ENCODE data around the gene SCML1. TPM values are rescaled to one million over a fixed set of nuclear protein-coding genes. Genes with fewer than 3 reads are reported as not detected.

The SCML1 gene
- total RNA-seq, 2 donors from 2014 or later, result 5.5 to 7.7 TPM

DNA sequence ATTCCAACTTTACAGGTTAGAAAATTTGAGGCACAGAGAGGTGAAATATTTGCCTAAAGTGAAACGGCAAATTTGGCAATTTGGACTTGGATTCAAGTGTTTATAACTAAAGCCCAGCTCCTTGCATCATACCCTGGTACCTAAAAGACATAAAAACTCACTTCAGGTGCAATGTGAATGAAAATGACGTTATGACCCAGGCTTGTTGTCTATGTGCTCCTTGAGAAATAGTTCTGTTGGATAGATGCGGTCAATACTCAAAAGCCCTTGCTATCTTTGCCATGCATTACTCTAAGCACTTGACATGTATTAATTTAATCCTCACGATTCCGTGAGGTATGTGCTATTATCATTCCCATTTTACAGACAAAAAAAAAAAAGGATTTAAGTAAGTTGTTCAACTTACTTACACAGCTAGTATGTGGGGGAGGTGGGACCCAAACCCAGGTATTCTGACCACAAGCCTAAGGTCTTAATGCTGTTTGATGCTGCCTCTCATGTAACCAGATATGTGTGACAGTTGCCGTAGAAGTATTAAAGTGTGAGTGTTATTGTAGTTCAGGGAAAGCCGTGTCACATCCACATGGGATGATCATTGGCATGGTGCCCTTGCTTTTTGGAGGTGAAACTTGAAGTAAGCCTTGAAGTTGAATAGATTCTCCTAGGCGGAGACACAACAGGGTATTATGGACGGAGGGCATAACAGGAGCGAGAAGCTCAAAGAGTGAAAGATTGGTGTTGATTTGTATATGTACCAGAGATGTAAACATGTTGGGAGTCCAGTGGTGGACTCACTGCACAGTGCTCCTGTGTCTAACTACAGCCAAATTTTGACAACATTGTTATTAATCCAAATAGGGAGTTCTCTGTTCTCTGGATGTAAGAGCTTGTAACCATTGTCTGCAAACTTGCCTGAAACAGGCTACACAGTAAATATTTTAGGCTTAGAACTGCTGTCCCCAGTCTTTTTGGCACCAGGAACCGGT lies 3.1 kb downstream of the SCML1 start:
- TF ChIP-seq, protein P1, sequence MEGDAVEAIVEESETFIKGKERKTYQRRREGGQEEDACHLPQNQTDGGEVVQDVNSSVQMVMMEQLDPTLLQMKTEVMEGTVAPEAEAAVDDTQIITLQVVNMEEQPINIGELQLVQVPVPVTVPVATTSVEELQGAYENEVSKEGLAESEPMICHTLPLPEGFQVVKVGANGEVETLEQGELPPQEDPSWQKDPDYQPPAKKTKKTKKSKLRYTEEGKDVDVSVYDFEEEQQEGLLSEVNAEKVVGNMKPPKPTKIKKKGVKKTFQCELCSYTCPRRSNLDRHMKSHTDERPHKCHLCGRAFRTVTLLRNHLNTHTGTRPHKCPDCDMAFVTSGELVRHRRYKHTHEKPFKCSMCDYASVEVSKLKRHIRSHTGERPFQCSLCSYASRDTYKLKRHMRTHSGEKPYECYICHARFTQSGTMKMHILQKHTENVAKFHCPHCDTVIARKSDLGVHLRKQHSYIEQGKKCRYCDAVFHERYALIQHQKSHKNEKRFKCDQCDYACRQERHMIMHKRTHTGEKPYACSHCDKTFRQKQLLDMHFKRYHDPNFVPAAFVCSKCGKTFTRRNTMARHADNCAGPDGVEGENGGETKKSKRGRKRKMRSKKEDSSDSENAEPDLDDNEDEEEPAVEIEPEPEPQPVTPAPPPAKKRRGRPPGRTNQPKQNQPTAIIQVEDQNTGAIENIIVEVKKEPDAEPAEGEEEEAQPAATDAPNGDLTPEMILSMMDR (IDR thresholded peaks at IDR 0.05), result no peak
- Histone ChIP-seq H3K4me3 (no peak overlapping the region), H3K27me3 (no peaks in the 10 kb centered on the region), H3K36me3 (no peaks in the 10 kb centered on the region), H3K4me1 (peaks cover 0 to 9% of the 10 kb centered on the region in 2 donors), H3K9me3 (no peaks in the 10 kb centered on the region), H3K27ac (no peak overlapping the region)
- no peak for DNase-seq (ENCODE audit: low spot score)

DNA sequence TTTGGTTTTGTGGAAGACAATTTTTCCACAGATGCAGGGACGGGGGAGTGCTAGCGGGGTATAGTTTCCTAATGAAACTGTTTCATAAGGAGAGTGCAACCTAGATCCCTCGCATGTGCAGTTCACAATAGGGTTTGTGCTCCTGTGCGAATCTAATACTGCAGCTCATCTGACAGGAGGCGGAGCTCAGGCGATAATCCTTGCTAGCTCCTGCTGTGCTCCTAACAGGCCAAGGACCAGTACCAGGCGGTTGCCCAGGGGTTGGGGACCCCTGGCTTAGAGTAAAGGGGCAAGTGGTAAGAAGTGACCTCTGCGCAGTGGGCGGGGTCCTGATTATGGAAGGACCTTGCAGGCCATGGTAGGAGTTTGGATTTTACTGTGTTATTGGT lies 3.8 kb downstream of the SCML1 start:
- Histone ChIP-seq H3K36me3 (no peaks in the 10 kb centered on the region), H3K4me1 (peaks cover 0 to 9% of the 10 kb centered on the region in 2 donors), H3K27ac (no peak overlapping the region), H3K9me3 (no peaks in the 10 kb centered on the region), H3K4me3 (no peak overlapping the region), H3K27me3 (no peaks in the 10 kb centered on the region)
- TF ChIP-seq, protein P1 (IDR thresholded peaks at IDR 0.05), result no peak
- DNase-seq (ENCODE audit: low spot score), result no peak

DNA sequence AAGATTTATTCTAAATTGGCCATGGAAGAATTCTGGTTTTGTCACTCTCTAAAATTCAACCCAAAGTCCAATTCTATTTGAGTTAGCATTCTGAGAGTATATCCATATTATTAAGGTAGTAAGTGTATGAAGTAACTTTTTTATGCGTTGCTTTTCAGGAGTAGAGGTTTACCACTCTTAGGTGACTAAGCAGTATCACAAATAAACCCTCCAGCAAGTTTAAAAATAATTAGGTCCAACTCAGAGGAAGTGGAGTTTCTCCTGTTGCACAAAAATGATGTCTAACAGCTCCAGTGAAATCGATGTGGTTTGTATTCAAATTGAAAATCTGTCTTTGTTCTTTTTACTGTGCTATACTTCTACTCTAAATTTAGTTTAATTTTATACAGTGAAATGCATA lies 6.6 kb downstream of the SCML1 start:
- TF ChIP-seq, protein P1 (IDR thresholded peaks at IDR 0.05), result no peak
- Histone ChIP-seq H3K27ac (no peak overlapping the region), H3K9me3 (no peaks in the 10 kb centered on the region)

DNA sequence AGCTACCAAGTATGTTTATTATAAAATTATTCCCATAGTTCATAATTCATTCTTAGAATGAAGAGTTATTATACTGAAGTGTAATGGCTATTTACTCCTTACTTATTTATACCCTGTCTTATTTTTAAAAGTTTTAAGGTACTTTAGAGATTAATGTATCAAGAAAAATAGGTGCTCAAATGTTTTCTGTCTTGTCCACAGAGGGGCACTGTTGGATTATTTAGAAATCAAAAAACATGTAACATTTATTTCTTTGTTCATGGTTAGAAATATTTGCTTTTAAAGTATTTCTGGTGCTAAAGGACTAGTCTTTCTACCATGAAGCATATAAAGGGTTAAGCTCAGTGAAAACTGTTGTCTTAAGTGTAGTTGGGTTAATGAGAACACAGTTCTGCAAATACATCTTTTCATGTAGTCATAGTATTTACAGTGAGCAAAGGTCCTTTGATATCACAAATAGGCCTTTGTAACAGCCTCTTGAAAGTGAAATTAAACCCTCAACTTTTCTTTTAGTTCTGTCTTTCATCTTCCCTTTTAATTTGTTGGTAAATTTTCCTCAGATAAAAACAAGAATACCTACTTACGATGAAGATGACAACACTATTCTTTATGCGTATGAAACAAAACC lies 7.7 kb downstream of the SCML1 start:
- DNase-seq (ENCODE audit: low spot score), result no peak
- Histone ChIP-seq H3K27ac (no peak overlapping the region), H3K36me3 (peaks cover 2% of the 10 kb centered on the region), H3K9me3 (no peaks in the 10 kb centered on the region), H3K27me3 (no peaks in the 10 kb centered on the region), H3K4me3 (no peak overlapping the region), H3K4me1 (no peaks in the 10 kb centered on the region)
- TF ChIP-seq, protein P1 (IDR thresholded peaks at IDR 0.05), result peak in 1 of 2 donors; percentile 61

More for the DNA sequence above, 6.6 kb downstream of the SCML1 start:
- no peak overlapping the region for H3K4me3 ChIP-seq
- H3K27me3 ChIP-seq, result no peaks in the 10 kb centered on the region
- H3K4me1 ChIP-seq, result peaks cover 0 to 5% of the 10 kb centered on the region in 2 donors
- no peaks in the 10 kb centered on the region for H3K36me3 ChIP-seq
- DNase-seq (ENCODE audit: low spot score), result no peak

GRCh38 chrX:17747692-17748091 lies 10.4 kb downstream of the SCML1 start:
- no peaks in the 10 kb centered on the region for H3K9me3 ChIP-seq
- TF ChIP-seq, protein P1 (IDR thresholded peaks at IDR 0.05), result no peak
- H3K27ac ChIP-seq, result no peak overlapping the region
- DNase-seq (ENCODE audit: low spot score), result no peak
- no peaks in the 10 kb centered on the region for H3K27me3 ChIP-seq
- no peak overlapping the region for H3K4me3 ChIP-seq
- no peaks in the 10 kb centered on the region for H3K4me1 ChIP-seq
- H3K36me3 ChIP-seq, result peaks cover 15% of the 10 kb centered on the region
